GM12864 (cell line): ENCODE results near the gene ACTL8.

Experiments used
- DNase-seq: peaks from one replicate; pipeline ENCODE4 v3.0.0-alpha.2; 2011; ENCODE audit warnings: low read depth
- H3K4me3 ChIP-seq: 2 replicates; pipeline ENCODE4 v1.5.1; 2011; ENCODE audit warnings: mild to moderate bottlenecking, low read depth, low read length, control low read depth
- TF ChIP-seq, protein P1 (sequence below): IDR thresholded peaks from 2 replicates; pipeline ENCODE4 v1.5.1; 2011; ENCODE audit warnings: low read depth, mild to moderate bottlenecking, moderate library complexity, low read length, control low read depth, inconsistent platforms; ENCODE audit errors: missing control alignments

Gene ACTL8

DNA sequence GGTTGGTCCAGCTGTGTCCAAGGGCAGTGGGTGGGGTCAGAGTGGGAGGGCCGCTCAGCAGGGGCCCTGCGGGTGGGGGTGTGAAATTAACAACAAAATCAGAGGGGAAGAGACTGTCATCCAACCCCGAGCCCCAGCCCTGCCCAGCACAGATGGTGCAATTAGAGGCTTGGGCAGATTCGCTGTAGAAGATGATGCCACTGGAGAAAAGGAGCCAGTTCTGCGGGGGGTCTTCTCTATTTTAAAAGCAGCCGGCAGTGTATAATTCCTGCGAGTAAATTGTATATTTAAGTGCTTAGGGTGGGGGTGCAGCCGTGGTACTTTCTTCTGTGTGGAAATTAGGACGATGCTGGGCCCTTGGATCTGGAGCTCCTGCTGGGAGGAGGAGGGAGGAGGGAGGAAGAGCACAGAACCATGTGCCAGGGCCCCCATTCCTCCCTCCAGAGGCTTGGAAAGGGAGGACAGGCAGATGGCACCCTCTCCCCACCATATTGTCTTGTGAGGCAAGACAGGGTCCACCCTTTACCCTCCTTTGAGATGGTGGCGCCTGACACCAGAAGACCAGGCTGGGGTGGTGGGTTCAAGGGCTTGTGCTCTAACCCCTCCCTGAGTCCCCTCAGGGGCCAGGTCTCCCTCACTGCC lies 89.2 kb downstream of the ACTL8 start:
- TF ChIP-seq, protein P1, sequence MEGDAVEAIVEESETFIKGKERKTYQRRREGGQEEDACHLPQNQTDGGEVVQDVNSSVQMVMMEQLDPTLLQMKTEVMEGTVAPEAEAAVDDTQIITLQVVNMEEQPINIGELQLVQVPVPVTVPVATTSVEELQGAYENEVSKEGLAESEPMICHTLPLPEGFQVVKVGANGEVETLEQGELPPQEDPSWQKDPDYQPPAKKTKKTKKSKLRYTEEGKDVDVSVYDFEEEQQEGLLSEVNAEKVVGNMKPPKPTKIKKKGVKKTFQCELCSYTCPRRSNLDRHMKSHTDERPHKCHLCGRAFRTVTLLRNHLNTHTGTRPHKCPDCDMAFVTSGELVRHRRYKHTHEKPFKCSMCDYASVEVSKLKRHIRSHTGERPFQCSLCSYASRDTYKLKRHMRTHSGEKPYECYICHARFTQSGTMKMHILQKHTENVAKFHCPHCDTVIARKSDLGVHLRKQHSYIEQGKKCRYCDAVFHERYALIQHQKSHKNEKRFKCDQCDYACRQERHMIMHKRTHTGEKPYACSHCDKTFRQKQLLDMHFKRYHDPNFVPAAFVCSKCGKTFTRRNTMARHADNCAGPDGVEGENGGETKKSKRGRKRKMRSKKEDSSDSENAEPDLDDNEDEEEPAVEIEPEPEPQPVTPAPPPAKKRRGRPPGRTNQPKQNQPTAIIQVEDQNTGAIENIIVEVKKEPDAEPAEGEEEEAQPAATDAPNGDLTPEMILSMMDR = no peak
- no peak for DNase-seq
- H3K4me3 ChIP-seq = no peak overlapping the region

DNA sequence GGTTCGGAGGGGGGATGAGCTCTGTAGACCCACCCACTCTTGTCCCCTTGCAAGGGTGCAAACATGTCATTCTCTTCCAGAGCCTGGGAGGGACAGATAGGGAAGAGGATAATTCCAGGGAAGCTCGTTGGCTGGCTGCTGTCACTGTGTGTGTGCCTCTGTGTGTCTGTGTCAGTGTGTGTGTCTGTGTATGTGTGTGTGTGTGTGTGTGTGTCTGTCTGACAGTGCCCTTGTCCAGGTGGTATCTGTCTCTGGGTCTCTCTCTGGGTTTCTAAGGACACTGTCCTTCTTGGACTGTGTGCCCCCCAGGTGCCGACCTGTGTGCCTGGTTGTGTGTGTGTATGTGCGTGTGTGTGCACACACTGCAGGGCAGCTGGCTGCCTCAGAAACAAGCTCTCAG lies 90.5 kb downstream of the ACTL8 start:
- no peak for DNase-seq
- TF ChIP-seq, protein P1 = no peak
- H3K4me3 ChIP-seq = no peak overlapping the region

DNA sequence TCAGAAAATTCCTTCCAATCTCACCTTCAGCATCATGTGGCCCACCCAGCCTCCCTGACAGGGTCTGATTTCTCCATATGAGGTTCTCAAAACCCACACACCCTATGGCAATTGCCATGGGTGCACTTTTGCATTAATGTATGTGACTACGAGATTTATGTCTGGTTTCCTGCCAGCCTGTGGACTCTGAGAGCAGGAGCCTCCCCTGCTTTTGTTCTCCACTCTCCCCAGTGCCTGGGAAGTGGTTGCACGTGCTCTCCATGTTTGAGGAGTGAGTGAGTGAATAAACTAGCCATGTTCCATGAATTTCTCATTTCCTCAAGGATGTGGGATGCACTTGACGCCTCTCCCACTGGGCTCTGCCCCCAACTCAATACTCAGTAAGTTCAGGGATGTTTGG lies 91.2 kb downstream of the ACTL8 start:
- H3K4me3 ChIP-seq = no peak overlapping the region
- DNase-seq = no peak
- TF ChIP-seq, protein P1 = no peak

DNA sequence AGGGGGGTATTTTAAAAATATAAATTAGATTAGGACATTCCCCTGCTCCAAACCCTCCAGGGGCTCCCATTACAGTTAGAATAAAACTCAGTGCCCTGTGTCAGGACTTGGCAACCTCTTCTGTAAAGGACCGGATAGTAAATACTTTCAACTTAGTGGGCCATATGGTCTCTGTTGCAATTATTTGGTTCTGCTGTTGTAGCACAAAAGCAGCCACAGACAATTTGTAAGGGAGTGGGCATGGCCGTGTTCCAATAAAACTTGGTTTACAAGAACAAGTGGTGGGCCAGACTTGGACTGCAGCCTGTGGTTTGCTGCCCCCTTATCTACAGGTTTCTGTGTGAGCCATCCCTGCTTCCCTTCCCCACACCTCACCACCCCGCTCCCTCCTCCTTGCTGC lies 92.0 kb downstream of the ACTL8 start:
- TF ChIP-seq, protein P1 = no peak
- no peak overlapping the region for H3K4me3 ChIP-seq
- DNase-seq = no peak

DNA sequence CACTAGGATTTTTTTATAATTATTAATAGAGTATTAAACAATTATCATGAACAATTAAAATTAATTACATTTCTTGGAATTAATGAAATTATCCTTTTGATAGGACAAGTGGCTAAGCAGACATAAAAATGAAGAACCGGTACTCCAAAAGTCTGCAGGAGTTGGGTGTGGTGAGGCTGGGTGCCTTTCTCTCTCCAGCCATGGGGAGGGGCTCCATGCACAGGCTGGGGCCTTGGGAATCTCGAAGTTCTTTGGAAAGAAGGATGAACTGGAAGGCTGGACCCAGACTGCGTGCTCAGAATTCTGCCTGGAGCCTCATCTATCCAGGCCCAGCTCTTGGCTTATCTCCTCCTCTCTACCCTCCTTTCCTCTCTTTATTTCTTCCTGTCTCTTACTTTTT lies 94.1 kb downstream of the ACTL8 start:
- no peak overlapping the region for H3K4me3 ChIP-seq
- TF ChIP-seq, protein P1 = no peak
- DNase-seq = no peak

DNA sequence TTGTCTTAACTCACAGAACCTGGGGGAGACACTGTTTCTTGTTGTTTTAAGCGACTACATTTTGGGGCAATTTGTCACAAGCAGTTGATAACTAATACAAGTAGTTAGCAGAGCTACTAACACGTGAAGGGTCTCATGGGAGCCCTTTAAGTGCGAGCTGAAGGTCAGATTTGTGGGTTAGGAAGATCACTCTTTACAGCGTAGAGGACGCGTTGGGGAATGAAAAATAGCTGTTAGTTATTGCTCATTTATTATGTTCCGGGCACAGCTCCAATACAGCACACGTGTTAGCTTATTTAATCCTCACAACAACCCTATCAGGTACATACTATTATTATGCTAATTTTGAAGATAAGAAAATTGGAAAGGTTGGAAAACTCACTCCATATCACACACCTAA lies 95.9 kb downstream of the ACTL8 start:
- H3K4me3 ChIP-seq = no peak overlapping the region
- DNase-seq = no peak
- TF ChIP-seq, protein P1 = no peak

DNA sequence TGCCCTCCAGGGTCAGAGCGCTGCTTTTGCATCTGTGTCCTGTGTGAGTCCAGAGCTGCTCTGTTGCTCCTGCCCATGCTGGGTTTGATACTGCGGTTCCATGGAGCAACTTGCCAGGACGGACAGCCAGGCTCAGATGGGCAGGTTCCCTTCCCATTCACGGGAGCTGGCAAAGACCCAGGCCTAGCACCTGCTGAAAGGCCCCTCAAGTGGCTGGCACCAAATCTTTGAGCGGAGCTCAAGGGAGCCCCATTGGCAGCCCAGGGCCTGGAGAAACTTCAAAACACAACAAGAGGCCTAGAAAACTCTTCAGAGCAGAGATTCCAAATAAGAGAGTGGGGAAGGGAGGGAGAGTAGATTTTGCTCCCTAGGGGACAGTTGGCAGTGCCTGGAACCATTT lies 97.2 kb downstream of the ACTL8 start:
- TF ChIP-seq, protein P1 = no peak
- H3K4me3 ChIP-seq = no peak overlapping the region
- no peak for DNase-seq
